GM18867 (cell line): ENCODE results near the gene RBMS3.

Experiments
- ATAC-seq: cut with Tn5 transposase; IDR thresholded peaks from one replicate; pipeline ENCODE4 v1.9.1; 2021; ENCODE audit warnings: mild to moderate bottlenecking, moderate library complexity; ENCODE audit not compliant: unreplicated experiment

The RBMS3 gene

GRCh38 chr3:29852767-29853166 lies 571.9 kb downstream of the RBMS3 start:
- no peak for ATAC-seq

- no peak for ATAC-seq
Measured at GRCh38 chr3:29853841-29854397, 573.0 kb downstream of the RBMS3 start.

GRCh38 chr3:29854821-29855220 lies 574.0 kb downstream of the RBMS3 start:
- ATAC-seq: no peak

GRCh38 chr3:29859726-29860270 lies 578.9 kb downstream of the RBMS3 start:
- ATAC-seq: no peak

- ATAC-seq: no peak
Measured at GRCh38 chr3:29864809-29865208, 583.9 kb downstream of the RBMS3 start.

GRCh38 chr3:29868543-29869101 lies 587.8 kb downstream of the RBMS3 start:
- no peak for ATAC-seq

- ATAC-seq: no peak
Measured at GRCh38 chr3:29870136-29870535, 589.3 kb downstream of the RBMS3 start.

GRCh38 chr3:29871087-29871486 lies 590.2 kb downstream of the RBMS3 start:
- ATAC-seq: no peak

GRCh38 chr3:29880809-29881208 lies 599.9 kb downstream of the RBMS3 start:
- ATAC-seq: no peak

- ATAC-seq: no peak
Measured at GRCh38 chr3:29887451-29887850, 606.6 kb downstream of the RBMS3 start.

GRCh38 chr3:29889215-29889614 lies 608.3 kb downstream of the RBMS3 start:
- ATAC-seq: no peak

- ATAC-seq: no peak
Measured at GRCh38 chr3:29890801-29891200, 609.9 kb downstream of the RBMS3 start.

- ATAC-seq: no peak
Measured at GRCh38 chr3:29892976-29893554, 612.2 kb downstream of the RBMS3 start.

GRCh38 chr3:29896856-29897255 lies 616.0 kb downstream of the RBMS3 start:
- no peak for ATAC-seq

GRCh38 chr3:29898171-29898965 lies 617.5 kb downstream of the RBMS3 start:
- no peak for ATAC-seq

- ATAC-seq: no peak
Measured at GRCh38 chr3:29899021-29899420, 618.1 kb downstream of the RBMS3 start.

GRCh38 chr3:29901097-29901496 lies 620.2 kb downstream of the RBMS3 start:
- ATAC-seq: no peak

GRCh38 chr3:29903600-29903999 lies 622.7 kb downstream of the RBMS3 start:
- ATAC-seq: no peak

- ATAC-seq: no peak
Measured at GRCh38 chr3:29906906-29907305, 626.0 kb downstream of the RBMS3 start.

GRCh38 chr3:29912600-29913288 lies 631.9 kb downstream of the RBMS3 start:
- ATAC-seq: no peak

GRCh38 chr3:29914861-29915524 lies 634.1 kb downstream of the RBMS3 start:
- no peak for ATAC-seq
